Measurements from ENCODE around the gene PRKCE. TPM values are rescaled to one million over a fixed set of nuclear protein-coding genes. Genes with fewer than 3 reads are reported as not detected.

PRKCE gene
- total and polyA plus RNA-seq, 2 of the 8 experiments (the other 6 are each of a cell fraction or from before 2014, with no cell fraction given): 0.54 to 2.1 TPM

DNA sequence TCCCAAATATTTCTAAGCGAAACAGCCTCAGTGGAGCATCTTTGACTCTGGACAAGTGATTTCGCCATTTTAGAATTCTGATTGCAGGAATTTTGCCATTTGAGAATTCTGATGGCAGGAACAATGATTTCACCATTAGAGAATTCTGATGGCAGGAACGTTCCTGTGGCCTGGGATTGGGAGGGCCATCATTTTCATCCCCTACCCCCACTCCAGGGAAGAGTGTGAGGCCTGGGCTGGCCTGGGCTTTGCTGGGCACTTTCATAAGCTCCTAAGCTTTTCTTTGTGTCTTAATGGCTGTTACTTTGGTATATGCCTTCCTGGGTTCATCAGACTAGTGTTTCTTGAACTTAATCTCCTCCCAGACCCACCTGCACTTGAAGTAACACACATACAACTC lies 516.4 kb downstream of the PRKCE start:
- Histone ChIP-seq H3K79me2 (ENCODE audit: control insufficient read depth in 1 of 2, insufficient read depth in 2 of 2, low read length in 2 of 2) (no peaks in the 10 kb centered on the region), H2AK5ac (ENCODE audit: low read depth, low read length) (no peak overlapping the region), H3K27ac (ENCODE audit: low read depth, low read length) (no peak overlapping the region), H2BK20ac (ENCODE audit: low read length) (no peak overlapping the region), H3K27me3 (replicated peaks in 1 of 4; ENCODE audit: control insufficient read depth in 3 of 4, extremely low read depth in 1 of 4, insufficient read depth in 3 of 4, low read length in 3 of 4) (no peaks in the 10 kb centered on the region), H3K4me3 (ENCODE audit: extremely low read depth in 1 of 4, insufficient read depth in 2 of 4, low read depth in 3 of 4, low read length in 4 of 4) (no peak overlapping the region), H3K4me2 (ENCODE audit: insufficient read depth in 1 of 2, low read depth in 2 of 2, low read length in 2 of 2) (no peak overlapping the region), H3K79me1 (ENCODE audit: low read depth, low read length) (no peaks in the 10 kb centered on the region), H3K4ac (replicated peaks; ENCODE audit: insufficient read length, low read depth, low read length) (no peak overlapping the region), H4K91ac (replicated peaks; ENCODE audit: insufficient read length, low read length) (no peak overlapping the region), H2BK120ac (replicated peaks; ENCODE audit: low read depth, low read length) (no peak overlapping the region), H4K8ac (ENCODE audit: extremely low read depth, insufficient read depth, low read length) (no peak overlapping the region), H2BK15ac (ENCODE audit: low read length) (no peak overlapping the region), H3K18ac (ENCODE audit: extremely low read depth, low read length) (no peak overlapping the region), H3K23me2 (ENCODE audit: low read depth, low read length) (no peaks in the 10 kb centered on the region), H2BK12ac (ENCODE audit: low read depth, low read length) (no peak overlapping the region), H3K4me1 (replicated peaks in 1 of 4; ENCODE audit: control insufficient read depth in 3 of 4, insufficient read depth in 4 of 4, low read length in 3 of 4) (peaks cover 0 to 8% (median 3%) of the 10 kb centered on the region in 4 experiments; a peak in 4 of 7 replicates), H2BK5ac (ENCODE audit: low read depth, low read length) (no peak overlapping the region), H3K36me3 (ENCODE audit: control insufficient read depth in 2 of 4, insufficient read depth in 4 of 4, low read length in 3 of 4) (no peaks in the 10 kb centered on the region; a peak in 1 of 8 replicates), H3K14ac (ENCODE audit: insufficient read length) (no peak overlapping the region), H4K5ac (ENCODE audit: insufficient read length, low read depth, low read length) (no peak overlapping the region), H3K9ac (replicated peaks in 1 of 4; ENCODE audit: extremely low read depth in 1 of 4, low read depth in 3 of 4, low read length in 3 of 4) (no peak overlapping the region), H3K56ac (replicated peaks; ENCODE audit: insufficient read length, low read depth, low read length) (no peak overlapping the region), H2AFZ (ENCODE audit: low read length) (no peak overlapping the region), H3K9me3 (ENCODE audit: insufficient read depth in 2 of 2, low read depth in 1 of 2, low read length in 1 of 2) (no peaks in the 10 kb centered on the region), H4K20me1 (replicated peaks in 1 of 2; ENCODE audit: control insufficient read depth in 1 of 2, insufficient read depth in 2 of 2, low read length in 2 of 2) (no peaks in the 10 kb centered on the region), H3K23ac (ENCODE audit: insufficient read length) (no peak overlapping the region)
- ChIA-PET POLR2A (ENCODE audit: partially characterized antibody) (no interaction called here), CTCF (ENCODE audit: partially characterized antibody) (interaction anchor here (0.8 kb wide), 1 partner anchor 13 kb away, joined by 4 read pairs; no protein-coding TSS in a partner anchor)
- TF ChIP-seq POU5F1 (IDR thresholded peaks at IDR 0.05; ENCODE audit: low read depth, low read length) (no peak), NANOG (IDR thresholded peaks at IDR 0.05; ENCODE audit: insufficient read depth, low read depth, low read length, poor library complexity, severe bottlenecking) (no peak), TCF12 (IDR thresholded peaks at IDR 0.05; ENCODE audit: low read depth, low read length) (no peak)
- FAIRE-seq: no peak
- no peak for DNase-seq (ENCODE audit: low read depth in 1 of 2, low spot score in 2 of 2)
- 85% methylated on average over 3 of the region's 3 CpGs; no CpG with 5 or more reads in 1 of the 2 experiments for WGBS, 2 experiments (ENCODE audit: extremely low coverage in 1 of 2, insufficient coverage in 1 of 2, insufficient read length in 1 of 2, insufficient replicate concordance in 2 of 2, low coverage in 1 of 2, low lambda C conversion rate in 2 of 2, missing lambda C conversion rate in 1 of 2)
